Stomach smooth muscle (tissue), 2 donors: Measurements from ENCODE around the gene TEX35.

Source experiments
- H3K27ac ChIP-seq: one replicate; pipeline ENCODE4 v1.7.0; 2013; ENCODE audit warnings: mild to moderate bottlenecking, low read length, inconsistent platforms
- H3K27me3 ChIP-seq, 2 donors: one replicate each; pipeline ENCODE4 v1.7.0; 2013; ENCODE audit warnings: low read length in 2 of 2; ENCODE audit not compliant: insufficient read depth in 2 of 2, control insufficient read depth in 1 of 2
- H3K36me3 ChIP-seq, 2 donors: one replicate each; pipeline ENCODE4 v1.7.0; 2013; ENCODE audit warnings: low read length in 2 of 2; ENCODE audit not compliant: control insufficient read depth in 2 of 2, insufficient read depth in 2 of 2
- H3K4me1 ChIP-seq: one replicate; pipeline ENCODE4 v1.7.0; 2013; ENCODE audit warnings: low read length; ENCODE audit not compliant: control insufficient read depth, insufficient read depth
- H3K4me3 ChIP-seq, 2 donors: one replicate each; pipeline ENCODE4 v1.7.0; 2013; ENCODE audit warnings: low read length in 2 of 2
- H3K9ac ChIP-seq, 2 donors: one replicate each; pipeline ENCODE4 v1.7.0; 2013; ENCODE audit warnings: low read length in 2 of 2, mild to moderate bottlenecking in 1 of 2
- H3K9me3 ChIP-seq, 2 donors: one replicate each; pipeline ENCODE4 v1.7.0; 2013; ENCODE audit warnings: low read length in 2 of 2; ENCODE audit not compliant: control insufficient read depth in 2 of 2
- donor health status: healthy.
- donor health status: Pancreatic carcinoma.

The TEX35 gene

GRCh38 chr1:178484698-178485225 lies 28.1 kb upstream of the TEX35 start:
- Histone ChIP-seq H3K27me3 (peaks cover 0 to 12% of the 10 kb centered on the region in 2 donors), H3K27ac (no peak overlapping the region), H3K36me3 (no peaks in the 10 kb centered on the region), H3K4me3 (no peak overlapping the region), H3K4me1 (peaks cover 4% of the 10 kb centered on the region), H3K9me3 (no peaks in the 10 kb centered on the region), H3K9ac (no peak overlapping the region)

GRCh38 chr1:178485541-178485981 lies 27.3 kb upstream of the TEX35 start:
- no peak overlapping the region for H3K9ac ChIP-seq
- peaks cover 4% of the 10 kb centered on the region for H3K4me1 ChIP-seq
- H3K27me3 ChIP-seq = peaks cover 0 to 12% of the 10 kb centered on the region in 2 donors
- H3K4me3 ChIP-seq = no peak overlapping the region
- no peaks in the 10 kb centered on the region for H3K36me3 ChIP-seq
- H3K27ac ChIP-seq = no peak overlapping the region
- H3K9me3 ChIP-seq = no peaks in the 10 kb centered on the region

- Histone ChIP-seq H3K4me3 (peak overlapping the region in 1 of 2 donors; percentile 22), H3K9ac (no peak overlapping the region), H3K36me3 (no peaks in the 10 kb centered on the region), H3K27me3 (peaks cover 0 to 12% of the 10 kb centered on the region in 2 donors), H3K27ac (no peak overlapping the region), H3K9me3 (no peaks in the 10 kb centered on the region), H3K4me1 (peaks cover 4% of the 10 kb centered on the region)
Observed at GRCh38 chr1:178486100-178487069, 26.5 kb upstream of the TEX35 start.

GRCh38 chr1:178487070-178487615 lies 25.8 kb upstream of the TEX35 start:
- H3K4me3 ChIP-seq = peak overlapping the region in 1 of 2 donors; percentile 22
- no peak overlapping the region for H3K27ac ChIP-seq

GRCh38 chr1:178488393-178488792 lies 24.5 kb upstream of the TEX35 start:
- H3K4me3 ChIP-seq = no peak overlapping the region
- peaks cover 4% of the 10 kb centered on the region for H3K4me1 ChIP-seq
- H3K27me3 ChIP-seq = peaks cover 0 to 12% of the 10 kb centered on the region in 2 donors
- no peaks in the 10 kb centered on the region for H3K36me3 ChIP-seq
- H3K9me3 ChIP-seq = no peaks in the 10 kb centered on the region
- H3K27ac ChIP-seq = no peak overlapping the region
- no peak overlapping the region for H3K9ac ChIP-seq

More at GRCh38 chr1:178487070-178487615, 25.8 kb upstream of the TEX35 start:
- Histone ChIP-seq H3K9ac (no peak overlapping the region), H3K27me3 (peaks cover 0 to 12% of the 10 kb centered on the region in 2 donors), H3K36me3 (no peaks in the 10 kb centered on the region), H3K4me1 (peaks cover 4% of the 10 kb centered on the region), H3K9me3 (no peaks in the 10 kb centered on the region)

GRCh38 chr1:178489399-178489798 lies 23.5 kb upstream of the TEX35 start:
- no peak overlapping the region for H3K9ac ChIP-seq
- H3K27me3 ChIP-seq = peaks cover 0 to 12% of the 10 kb centered on the region in 2 donors
- no peaks in the 10 kb centered on the region for H3K9me3 ChIP-seq
- no peaks in the 10 kb centered on the region for H3K36me3 ChIP-seq
- no peak overlapping the region for H3K4me3 ChIP-seq
- H3K4me1 ChIP-seq = peaks cover 4% of the 10 kb centered on the region
- no peak overlapping the region for H3K27ac ChIP-seq

- H3K9ac ChIP-seq = no peak overlapping the region
- H3K9me3 ChIP-seq = no peaks in the 10 kb centered on the region
- H3K4me3 ChIP-seq = no peak overlapping the region
- H3K4me1 ChIP-seq = peaks cover 4% of the 10 kb centered on the region
- H3K36me3 ChIP-seq = no peaks in the 10 kb centered on the region
- peaks cover 0 to 12% of the 10 kb centered on the region in 2 donors for H3K27me3 ChIP-seq
- H3K27ac ChIP-seq = no peak overlapping the region
Observed at GRCh38 chr1:178490136-178490535, 22.8 kb upstream of the TEX35 start.

- peaks cover 0 to 12% of the 10 kb centered on the region in 2 donors for H3K27me3 ChIP-seq
- H3K27ac ChIP-seq = no peak overlapping the region
- H3K4me1 ChIP-seq = peaks cover 4% of the 10 kb centered on the region
- no peaks in the 10 kb centered on the region for H3K36me3 ChIP-seq
- no peak overlapping the region for H3K9ac ChIP-seq
- H3K4me3 ChIP-seq = no peak overlapping the region
- H3K9me3 ChIP-seq = no peaks in the 10 kb centered on the region
Observed at GRCh38 chr1:178490967-178491366, 21.9 kb upstream of the TEX35 start.

- no peak overlapping the region for H3K27ac ChIP-seq
- no peaks in the 10 kb centered on the region for H3K36me3 ChIP-seq
- H3K27me3 ChIP-seq = peaks cover 0 to 9% of the 10 kb centered on the region in 2 donors
- H3K9ac ChIP-seq = no peak overlapping the region
- H3K4me1 ChIP-seq = no peaks in the 10 kb centered on the region
- H3K9me3 ChIP-seq = no peaks in the 10 kb centered on the region
- H3K4me3 ChIP-seq = no peak overlapping the region
Observed at GRCh38 chr1:178491721-178492120, 21.2 kb upstream of the TEX35 start.

- no peak overlapping the region for H3K27ac ChIP-seq
- H3K27me3 ChIP-seq = peaks cover 0 to 9% of the 10 kb centered on the region in 2 donors
- no peak overlapping the region for H3K4me3 ChIP-seq
- no peaks in the 10 kb centered on the region for H3K36me3 ChIP-seq
- no peaks in the 10 kb centered on the region for H3K9me3 ChIP-seq
- no peak overlapping the region for H3K9ac ChIP-seq
- H3K4me1 ChIP-seq = no peaks in the 10 kb centered on the region
Observed at GRCh38 chr1:178492341-178492740, 20.6 kb upstream of the TEX35 start.
